GM12878 (cell line): ENCODE measurements around the gene LPIN1. TPM values are rescaled to one million over a fixed set of nuclear protein-coding genes. Genes with fewer than 3 reads are reported as not detected.

Experiments used
- ATAC-seq: fragments of 200-7000 bp; cut with Tn5 transposase; 3 replicates; pipeline ENCODE4 v1.9.1; 2020; ENCODE audit warnings: mild to moderate bottlenecking, moderate library complexity
- BruUV-seq: library from RNA; stranded (reverse); fragments of 400-500 nt; replicated peaks from 2 replicates; lab custom pipeline; 2021; lab: Mats Ljungman, UMichigan
- CTCF ChIA-PET: fragments of 300-600 bp; sonication (Branson Sonifier 250); formaldehyde crosslinking; extraction: SDS; loops from one replicate; lab custom pipeline; 2021; ENCODE audit warnings: inconsistent platforms; lab: Yijun Ruan, JAX
- POLR2A ChIA-PET: fragments of 350-600 bp; formaldehyde crosslinking; extraction: SDS; loops from one replicate; lab custom pipeline; 2021; ENCODE audit warnings: inconsistent platforms; lab: Charles Lee
- RAD21 ChIA-PET: fragments of 300-600 bp; sonication (Branson Sonifier 250); formaldehyde crosslinking; loops from one replicate; lab custom pipeline; 2023; ENCODE audit warnings: antibody characterized with exemption; ENCODE audit not compliant: unreplicated experiment; lab: Charles Lee
- SMC1A ChIA-PET: fragments of 300-600 bp; sonication (Branson Sonifier 250); formaldehyde crosslinking; loops from one replicate; lab custom pipeline; 2023; ENCODE audit not compliant: unreplicated experiment, uncharacterized antibody; lab: Charles Lee
- DNase-seq: peaks from one replicate; pipeline ENCODE4 v3.0.0-alpha.2; 2011; ENCODE audit warnings: low read depth, low spot score
- FAIRE-seq: peaks from 3 replicates; lab custom pipeline; 2011; peaks lifted over from hg19 to GRCh38; lab: Jason Lieb, UNC
- H2AFZ ChIP-seq: 2 replicates; pipeline ENCODE4 v1.6.0; 2011; ENCODE audit warnings: low read depth, low read length, control low read depth; ENCODE audit not compliant: control insufficient read depth
- H3K27ac ChIP-seq: 2 replicates; pipeline ENCODE4 v1.5.1; 2011; ENCODE audit warnings: control low read depth; ENCODE audit not compliant: control insufficient read depth, insufficient read depth
- H3K27me3 ChIP-seq, 2 experiments: replicated peaks in 1 of 2; 2 replicates each; pipeline versions ENCODE4 v1.6.0 to v1.6.1; 2011; ENCODE audit warnings: low read length in 1 of 2; ENCODE audit not compliant: control insufficient read depth in 2 of 2, insufficient read depth in 2 of 2
- H3K36me3 ChIP-seq, 2 experiments: 2 replicates each; pipeline ENCODE4 v1.5.1; 2011; ENCODE audit warnings: low read length in 1 of 2; ENCODE audit not compliant: control insufficient read depth in 2 of 2, insufficient read depth in 2 of 2
- H3K4me1 ChIP-seq: 2 replicates; pipeline ENCODE4 v1.6.1; 2011; ENCODE audit warnings: mild to moderate bottlenecking, low read length, moderate library complexity, mixed read lengths; ENCODE audit not compliant: control insufficient read depth, insufficient read depth
- H3K4me2 ChIP-seq: 2 replicates; pipeline ENCODE4 v1.6.0; 2011; ENCODE audit warnings: control low read depth; ENCODE audit not compliant: control insufficient read depth, insufficient read depth
- H3K4me3 ChIP-seq: fragments of 200-600 bp; sonication (generic); 2 replicates; pipeline ENCODE4 v1.5.1; 2016
- H3K79me2 ChIP-seq: 2 replicates; pipeline ENCODE4 v1.6.0; 2011; ENCODE audit warnings: low read length; ENCODE audit not compliant: control insufficient read depth, insufficient read depth
- H3K9ac ChIP-seq: 2 replicates; pipeline ENCODE4 v1.8.0; 2011; ENCODE audit warnings: low read length, control low read depth, mixed read lengths; ENCODE audit not compliant: control insufficient read depth, insufficient read depth
- H3K9me3 ChIP-seq: replicated peaks from 3 replicates; pipeline ENCODE4 v1.5.1; 2011; ENCODE audit warnings: mild to moderate bottlenecking, low read length; ENCODE audit not compliant: control insufficient read depth, insufficient read depth
- H4K20me1 ChIP-seq: 2 replicates; pipeline ENCODE4 v1.6.0; 2011; ENCODE audit not compliant: control insufficient read depth, insufficient read depth
- ASH2L ChIP-seq: fragments of 300-600, 200-600 bp; sonication (generic); IDR thresholded peaks from 2 replicates; pipeline ENCODE4 v1.6.1; 2017; ENCODE audit warnings: low read depth, mild to moderate bottlenecking, borderline replicate concordance
- BCL11A ChIP-seq: IDR thresholded peaks from 2 replicates; pipeline ENCODE4 v1.6.1; 2011; ENCODE audit warnings: low read depth, low read length
- BHLHE40 ChIP-seq, 2 experiments: fragments of 450-650 bp in 1 of 2; IDR thresholded peaks; 2 replicates each; pipeline ENCODE4 v1.6.1; 2011 to 2017; ENCODE audit warnings: low read depth in 2 of 2, borderline replicate concordance in 1 of 2, improper control_type of control experiment in 1 of 2, low read length in 1 of 2, mild to moderate bottlenecking in 1 of 2
- CTCF ChIP-seq, 3 experiments: IDR thresholded peaks in 2 of 3; conservative IDR thresholded peaks in 1 of 3; 2 replicates each; pipeline ENCODE4 v1.5.1; 2011; ENCODE audit warnings: low read depth in 3 of 3, low read length in 3 of 3, mild to moderate bottlenecking in 3 of 3, control low read depth in 2 of 3, moderate library complexity in 2 of 3, inconsistent platforms in 1 of 3, mixed read lengths in 1 of 3; ENCODE audit not compliant: control insufficient read depth in 2 of 3, insufficient read depth in 1 of 3; ENCODE audit errors: extremely low read depth in 1 of 3
- E2F4 ChIP-seq: IDR thresholded peaks from 2 replicates; pipeline ENCODE4 v1.6.1; 2012; ENCODE audit warnings: low read depth, low read length, improper control_type of control experiment
- EED ChIP-seq: sonication (generic); IDR thresholded peaks from 2 replicates; pipeline ENCODE4 v1.6.1; 2016; ENCODE audit warnings: antibody characterized with exemption, low read depth
- HDAC2 ChIP-seq: fragments of 200-600 bp; sonication (generic); IDR thresholded peaks from 2 replicates; pipeline ENCODE4 v1.6.1; 2017
- HDGF ChIP-seq: fragments of 450-650 bp; IDR thresholded peaks from 2 replicates; pipeline ENCODE4 v1.6.1; 2016; ENCODE audit warnings: antibody characterized with exemption
- LARP7 ChIP-seq: fragments of 450-650 bp; IDR thresholded peaks from 2 replicates; pipeline ENCODE4 v1.6.1; 2017; ENCODE audit warnings: mild to moderate bottlenecking
- MTA2 ChIP-seq: fragments of 450-650 bp; IDR thresholded peaks from 2 replicates; pipeline ENCODE4 v1.6.1; 2016; ENCODE audit warnings: low read depth, mild to moderate bottlenecking, moderate library complexity
- POLR2AphosphoS2 ChIP-seq: IDR thresholded peaks from 2 replicates; pipeline ENCODE4 v1.6.1; 2011; ENCODE audit warnings: low read depth, mild to moderate bottlenecking, low read length, improper control_type of control experiment, moderate library complexity
- RB1 ChIP-seq: fragments of 450-650 bp; formaldehyde crosslinking; IDR thresholded peaks from 2 replicates; pipeline ENCODE4 v1.6.1; 2017; ENCODE audit warnings: mild to moderate bottlenecking, borderline replicate concordance
- SPI1 ChIP-seq: IDR thresholded peaks from 2 replicates; pipeline ENCODE4 v1.6.1; 2011; ENCODE audit warnings: low read depth, mild to moderate bottlenecking, low read length, moderate library complexity, borderline replicate concordance; ENCODE audit not compliant: insufficient read depth
- ZSCAN29 ChIP-seq: fragments of 450-650 bp; IDR thresholded peaks from 2 replicates; pipeline ENCODE4 v1.6.1; 2017; ENCODE audit warnings: mild to moderate bottlenecking, moderate library complexity
- WGBS: methylation state at CpG from one replicate; pipeline ENCODE4 v1.1.6; 2016; ENCODE audit warnings: low lambda C conversion rate; ENCODE audit not compliant: insufficient replicate concordance, insufficient coverage; ENCODE audit errors: missing lambda C conversion rate; 5-methylcytosine and 5-hydroxymethylcytosine counted together
- in situ Hi-C: fragments of 300-500 bp; cut with MboI; formaldehyde crosslinking; loops from 9 replicates; pipeline ENCODE4 v1.14.3; 2018; ENCODE audit warnings: mixed read lengths
- intact Hi-C: fragments of 100-400 bp; cut with micrococcal nuclease; formaldehyde crosslinking; loops from one replicate; pipeline ENCODE4 v1.14.2; 2022; ENCODE audit not compliant: unreplicated experiment
- polyA plus RNA-seq, 11 experiments: library from polyadenylated mRNA; depleted of rRNA in 4 of 11; unstranded in 6 of 11; stranded (reverse) in 5 of 11; fragments of >200 nt; fragmentation: Nextera tagmentation in 4 of 11; fragmentation: Illumina TruSeq in 1 of 11; extraction: Ambion mirVana in 4 of 11; extraction: Trizol in 1 of 11; gene quantifications; 1 replicate in 1 of 11; 2 replicates in 10 of 11; pipeline versions ENCODE4 v1.2.1 to v1.2.3, GENCODE V29; 2011 to 2016; ENCODE audit warnings: inconsistent platforms in 2 of 11, missing spikeins in 2 of 11, low read depth in 1 of 11
- total RNA-seq, 4 experiments: library from RNA; depleted of rRNA in 3 of 4; stranded (reverse); fragments of >200 nt in 3 of 4; fragmentation: Illumina TruSeq in 1 of 4; extraction: Trizol in 1 of 4; gene quantifications; 2 replicates each; pipeline versions ENCODE4 v1.2.1 to v1.2.3, GENCODE V29; 2013 to 2021
- TF ChIP-seq, protein P1 (sequence below): IDR thresholded peaks from 2 replicates; pipeline ENCODE4 v1.6.1; 2012; ENCODE audit warnings: mild to moderate bottlenecking, low read depth, low read length

The LPIN1 gene
- total and polyA plus RNA-seq, 10 of the 15 experiments (the other 5 are each of a cell fraction or from before 2014, with no cell fraction given): 18.8 to 82.5 (median 50.3) TPM

DNA sequence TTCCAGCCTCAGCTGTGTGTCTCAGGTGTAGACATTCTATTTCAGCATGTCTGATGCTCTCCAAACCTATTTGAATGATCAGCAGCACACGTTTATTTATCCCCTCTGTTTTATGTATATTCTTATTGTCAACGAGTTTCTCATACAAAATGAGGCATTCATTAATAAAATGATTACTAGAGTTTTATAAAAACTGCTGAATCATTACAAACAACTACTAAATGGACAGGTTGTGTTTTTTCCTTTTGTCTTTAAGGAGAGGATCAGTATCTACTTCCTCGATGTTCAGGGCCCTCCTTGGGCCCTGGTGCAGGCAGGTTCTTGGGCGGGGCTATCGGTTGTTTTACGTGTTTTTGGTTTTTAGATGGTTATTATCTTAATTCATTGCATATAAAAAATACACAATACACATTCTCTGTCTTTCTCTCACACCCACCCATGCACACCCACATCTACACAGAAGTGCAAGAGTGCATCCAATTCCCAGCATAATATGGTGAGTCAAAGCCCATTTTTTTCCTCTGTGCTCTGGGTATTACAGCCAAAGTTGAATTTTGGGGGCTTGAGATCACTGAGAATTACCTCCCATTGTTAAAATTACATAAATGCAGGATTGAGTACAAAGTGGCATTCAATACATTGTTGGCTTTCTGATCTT, 24.2 kb downstream of the LPIN1 start (continued):
- no peak for TF ChIP-seq CTCF (IDR thresholded peaks at IDR 0.05 in 2 of 3, conservative IDR thresholded peaks at IDR 0.05 in 1 of 3; ENCODE audit: control insufficient read depth in 2 of 3, extremely low read depth in 1 of 3, insufficient read depth in 1 of 3, low read depth in 3 of 3, low read length in 3 of 3)
- no peak for TF ChIP-seq E2F4
- no peak for TF ChIP-seq LARP7
- no peak for TF ChIP-seq MTA2
- no peak for TF ChIP-seq HDGF
- TF ChIP-seq POLR2AphosphoS2: no peak
- TF ChIP-seq ASH2L: no peak

DNA sequence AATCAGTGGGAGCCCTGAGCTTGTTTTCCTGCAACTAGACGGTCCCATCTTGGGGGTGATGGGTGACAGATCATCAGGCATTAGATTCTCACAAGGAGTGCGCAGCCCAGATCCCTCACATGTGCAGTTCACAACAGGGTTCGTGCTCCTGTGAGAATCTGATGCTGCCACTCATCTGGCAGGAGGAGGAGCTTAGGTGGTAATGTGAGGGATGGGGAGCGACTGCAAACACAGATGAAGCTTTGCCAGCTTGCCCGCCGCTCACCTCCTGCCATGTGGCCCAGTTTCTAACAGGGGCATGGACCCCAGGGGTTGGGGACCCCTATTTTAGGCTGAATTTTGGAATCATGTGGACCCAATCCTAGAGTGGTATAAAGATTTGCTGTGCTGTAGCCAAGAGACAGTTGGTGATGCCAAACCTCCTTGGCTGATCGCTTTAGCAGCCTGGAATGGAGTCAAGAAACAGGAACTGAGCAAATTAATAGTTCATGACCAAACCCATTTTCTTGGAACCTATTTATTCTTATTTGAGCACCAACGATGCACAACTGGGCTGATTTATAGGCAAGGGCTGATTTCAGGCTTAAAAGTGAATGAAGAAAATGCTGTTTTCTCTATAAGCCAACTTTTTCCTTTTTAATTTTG, 25.7 kb downstream of the LPIN1 start:
- FAIRE-seq: peak; percentile 31
- ChIA-PET RAD21 (interaction anchor here (0.6 to 2.4 kb wide), 2 partner anchors 33 to 79 kb away, joined by 4 to 8 read pairs; no protein-coding TSS in a partner anchor), POLR2A (no interaction called here)
- no TSS peak for BruUV-seq
- Histone ChIP-seq H3K36me3 (peaks cover 12 to 21% of the 10 kb centered on the region in 2 experiments), H3K79me2 (no peaks in the 10 kb centered on the region), H2AFZ (no peak overlapping the region), H3K27me3 (no peaks in the 10 kb centered on the region), H3K4me2 (no peak overlapping the region), H3K9me3 (no peaks in the 10 kb centered on the region)
- TF ChIP-seq, protein P1, sequence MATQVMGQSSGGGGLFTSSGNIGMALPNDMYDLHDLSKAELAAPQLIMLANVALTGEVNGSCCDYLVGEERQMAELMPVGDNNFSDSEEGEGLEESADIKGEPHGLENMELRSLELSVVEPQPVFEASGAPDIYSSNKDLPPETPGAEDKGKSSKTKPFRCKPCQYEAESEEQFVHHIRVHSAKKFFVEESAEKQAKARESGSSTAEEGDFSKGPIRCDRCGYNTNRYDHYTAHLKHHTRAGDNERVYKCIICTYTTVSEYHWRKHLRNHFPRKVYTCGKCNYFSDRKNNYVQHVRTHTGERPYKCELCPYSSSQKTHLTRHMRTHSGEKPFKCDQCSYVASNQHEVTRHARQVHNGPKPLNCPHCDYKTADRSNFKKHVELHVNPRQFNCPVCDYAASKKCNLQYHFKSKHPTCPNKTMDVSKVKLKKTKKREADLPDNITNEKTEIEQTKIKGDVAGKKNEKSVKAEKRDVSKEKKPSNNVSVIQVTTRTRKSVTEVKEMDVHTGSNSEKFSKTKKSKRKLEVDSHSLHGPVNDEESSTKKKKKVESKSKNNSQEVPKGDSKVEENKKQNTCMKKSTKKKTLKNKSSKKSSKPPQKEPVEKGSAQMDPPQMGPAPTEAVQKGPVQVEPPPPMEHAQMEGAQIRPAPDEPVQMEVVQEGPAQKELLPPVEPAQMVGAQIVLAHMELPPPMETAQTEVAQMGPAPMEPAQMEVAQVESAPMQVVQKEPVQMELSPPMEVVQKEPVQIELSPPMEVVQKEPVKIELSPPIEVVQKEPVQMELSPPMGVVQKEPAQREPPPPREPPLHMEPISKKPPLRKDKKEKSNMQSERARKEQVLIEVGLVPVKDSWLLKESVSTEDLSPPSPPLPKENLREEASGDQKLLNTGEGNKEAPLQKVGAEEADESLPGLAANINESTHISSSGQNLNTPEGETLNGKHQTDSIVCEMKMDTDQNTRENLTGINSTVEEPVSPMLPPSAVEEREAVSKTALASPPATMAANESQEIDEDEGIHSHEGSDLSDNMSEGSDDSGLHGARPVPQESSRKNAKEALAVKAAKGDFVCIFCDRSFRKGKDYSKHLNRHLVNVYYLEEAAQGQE: no peak
- TF ChIP-seq BCL11A: no peak
- TF ChIP-seq EED: no peak
- TF ChIP-seq ZSCAN29: no peak
- TF ChIP-seq BHLHE40 (IDR thresholded peaks at IDR 0.05; ENCODE audit: borderline replicate concordance in 1 of 2, low read depth in 2 of 2, low read length in 1 of 2): no peak
- TF ChIP-seq SPI1: peak; percentile 34; the same call in 1 of the 2 replicates
- no peak for TF ChIP-seq RB1
- TF ChIP-seq HDAC2: no peak
- TF ChIP-seq, all 136 proteins: peak for 1
- H3K27ac ChIP-seq: no peak overlapping the region
- DNase-seq (no peak), ATAC-seq (no peak)
- CTCF ChIA-PET: interaction anchor here (0.9 to 1.7 kb wide), 2 partner anchors 10 to 27 kb away, joined by 3 read pairs; no protein-coding TSS in a partner anchor
- intact Hi-C loops (loop anchor here (10.0 kb wide), 1 partner anchor 307 kb away; the partner anchor contains the start of gene E2F6), in situ Hi-C loops (no loop called here)
- no peak overlapping the region for H3K9ac ChIP-seq
- no peaks in the 10 kb centered on the region for H4K20me1 ChIP-seq
- SMC1A ChIA-PET: interaction anchor here (1.0 kb wide), 1 partner anchor 17 kb away, joined by 3 read pairs; no protein-coding TSS in a partner anchor
- WGBS: 76% methylated on average over 8 of the region's 8 CpGs
- no peaks in the 10 kb centered on the region; the same call in 1 of the 2 replicates for H3K4me1 ChIP-seq
- H3K4me3 ChIP-seq: no peak overlapping the region
